Left ventricle myocardium inferior (tissue), 1 donor: ENCODE results near the gene ABCA2. TPM values are rescaled to one million over a fixed set of nuclear protein-coding genes. Genes with fewer than 3 reads are reported as not detected.
A peak's percentile ranks its signal among the peaks of the same experiment; 100 is the strongest.

Experiments used
- DNase-seq: peaks from one replicate; pipeline ENCODE4 v3.0.0-alpha.2; 2020
- H3K27ac ChIP-seq: fragments of 200-600 bp; replicated peaks from 2 replicates; pipeline ENCODE4 v1.8.0; 2021
- H3K27me3 ChIP-seq: fragments of 200-600 bp; 2 replicates; pipeline ENCODE4 v1.8.0; 2021; ENCODE audit warnings: low read depth
- H3K36me3 ChIP-seq: fragments of 200-600 bp; 2 replicates; pipeline ENCODE4 v1.8.0; 2021
- H3K4me1 ChIP-seq: fragments of 200-600 bp; 2 replicates; pipeline ENCODE4 v1.8.0; 2021
- H3K4me3 ChIP-seq: fragments of 200-600 bp; 2 replicates; pipeline ENCODE4 v1.8.0; 2021; ENCODE audit warnings: mild to moderate bottlenecking, moderate library complexity
- H3K9me3 ChIP-seq: fragments of 200-600 bp; replicated peaks from 2 replicates; pipeline ENCODE4 v1.8.0; 2021
- CTCF ChIP-seq: fragments of 200-600 bp; IDR thresholded peaks from 2 replicates; pipeline ENCODE4 v1.8.0; 2021; ENCODE audit warnings: antibody characterized with exemption, mild to moderate bottlenecking, borderline replicate concordance
- intact Hi-C: fragments of 100-400 bp; cut with micrococcal nuclease; formaldehyde crosslinking; loops from one replicate; pipeline ENCODE4 v1.11.0; 2022
- total RNA-seq: library from RNA; stranded (reverse); fragmentation: NEBNext Ultra II Directional; extraction: Animal tissue kit (Norgen Biotek cat#: 25700); gene quantifications from one replicate; pipeline ENCODE4 v1.2.1, GENCODE V29; 2021
- donor health status: DM: no; HTN: yes; CAD: no; lungs with severe emphysema.

Gene ABCA2
- total RNA-seq, 1 donor from 2014 or later, result 29.9 TPM

- TF ChIP-seq CTCF, result no peak
- Histone ChIP-seq H3K36me3 (no peaks in the 10 kb centered on the region), H3K9me3 (no peaks in the 10 kb centered on the region), H3K4me3 (peak overlapping the region; percentile 42), H3K27ac (no peak overlapping the region), H3K4me1 (peaks cover 57% of the 10 kb centered on the region), H3K27me3 (peaks cover 15% of the 10 kb centered on the region)
- intact Hi-C loops, result no loop called here
- DNase-seq, result no peak
Measured at GRCh38 chr9:136985027-136985602, 42.9 kb downstream of the ABCA2 start.

- DNase-seq, result no peak
- Histone ChIP-seq H3K9me3 (no peaks in the 10 kb centered on the region), H3K4me3 (peak overlapping the region; percentile 42), H3K36me3 (no peaks in the 10 kb centered on the region), H3K27ac (peak overlapping the region; percentile 91), H3K4me1 (peaks cover 62% of the 10 kb centered on the region), H3K27me3 (peaks cover 15% of the 10 kb centered on the region)
- intact Hi-C loops, result no loop called here
- no peak for TF ChIP-seq CTCF
Measured at GRCh38 chr9:136984464-136985026, 43.5 kb downstream of the ABCA2 start.

- Histone ChIP-seq H3K9me3 (no peaks in the 10 kb centered on the region), H3K4me1 (peaks cover 70% of the 10 kb centered on the region), H3K27ac (peak overlapping the region; percentile 91), H3K4me3 (no peak overlapping the region), H3K27me3 (peaks cover 15% of the 10 kb centered on the region), H3K36me3 (peaks cover 5% of the 10 kb centered on the region)
- no peak for DNase-seq
- intact Hi-C loops, result no loop called here
- no peak for TF ChIP-seq CTCF
Measured at GRCh38 chr9:136983656-136984314, 44.3 kb downstream of the ABCA2 start.

GRCh38 chr9:136983167-136983566 lies 44.9 kb downstream of the ABCA2 start:
- peak overlapping the region; percentile 91 for H3K27ac ChIP-seq
- no peak for DNase-seq
- intact Hi-C loops, result no loop called here
- no peaks in the 10 kb centered on the region for H3K9me3 ChIP-seq
- H3K27me3 ChIP-seq, result peaks cover 15% of the 10 kb centered on the region
- H3K4me1 ChIP-seq, result peaks cover 72% of the 10 kb centered on the region
- no peak for TF ChIP-seq CTCF
- H3K4me3 ChIP-seq, result no peak overlapping the region
- H3K36me3 ChIP-seq, result peaks cover 5% of the 10 kb centered on the region

GRCh38 chr9:136982232-136983051 lies 45.6 kb downstream of the ABCA2 start, which contains the start of gene LCNL1:
TSS of gene LCNL1 (plus strand) at chr9:136982993. CDS start at chr9:136983587, 594 bp downstream.
- Histone ChIP-seq H3K27ac (peak within 1 kb of the TSS; percentile 91), H3K36me3 (peaks cover 5% of the 10 kb centered on the region), H3K27me3 (peaks cover 15% of the 10 kb centered on the region), H3K9me3 (no peaks in the 10 kb centered on the region), H3K4me3 (no peak within 1 kb of the TSS), H3K4me1 (peaks cover 80% of the 10 kb centered on the region)
- intact Hi-C loops, result no loop called here
- TF ChIP-seq CTCF, result no peak
- DNase-seq, result peak; percentile 56
